ENCODE results near the gene ATF7IP2. TPM values are rescaled to one million over a fixed set of nuclear protein-coding genes. Genes with fewer than 3 reads are reported as not detected.

ATF7IP2 gene
- total RNA-seq, 2 experiments from 2014 or later, result 82.9 to 86.9 TPM

DNA sequence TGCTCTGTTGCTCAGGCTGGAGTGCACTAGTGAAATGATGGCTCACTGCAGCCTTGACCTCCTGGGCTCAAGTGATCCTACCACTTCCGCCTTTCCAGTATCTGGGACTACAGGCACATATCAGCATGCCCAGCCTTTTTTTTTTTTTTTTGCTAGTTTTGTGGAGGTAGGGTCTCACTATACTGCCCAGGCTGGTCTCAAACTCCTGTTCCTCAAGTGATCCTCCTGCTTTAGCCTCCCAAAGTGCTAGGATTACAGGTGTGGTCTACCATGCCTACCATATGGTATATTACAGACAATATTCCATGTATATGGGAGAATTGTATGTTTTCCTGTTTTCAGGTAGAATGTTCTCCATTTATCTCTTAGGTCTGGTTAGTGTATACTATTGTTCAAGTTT is 12.3 kb upstream of the ATF7IP2 start:
- Mint-ChIP-seq H3K27ac (no peak overlapping the region), H3K36me3 (ENCODE audit: low read depth) (peaks cover 5% of the 10 kb centered on the region), H3K4me3 (no peak overlapping the region), H3K9me3 (peaks cover 8% of the 10 kb centered on the region), H3K27me3 (no peaks in the 10 kb centered on the region), H3K4me1 (ENCODE audit: low read depth) (no peaks in the 10 kb centered on the region)
- Histone ChIP-seq H3K27ac (ENCODE audit: low read depth in 1 of 2, low read length in 2 of 2) (no peak overlapping the region), H3K4me1 (ENCODE audit: insufficient read depth, low read length) (no peaks in the 10 kb centered on the region), H3K27me3 (ENCODE audit: control insufficient read depth in 1 of 2, insufficient read depth in 2 of 2, low read length in 2 of 2) (no peaks in the 10 kb centered on the region), H3K36me3 (ENCODE audit: insufficient read depth, low read length) (no peaks in the 10 kb centered on the region), H3K4me3 (ENCODE audit: low read length) (no peak overlapping the region), H3K9me3 (ENCODE audit: control insufficient read depth in 1 of 2, insufficient read depth in 1 of 2, low read length in 2 of 2) (peaks cover 7 to 11% of the 10 kb centered on the region in 2 experiments)
- TF ChIP-seq, protein P1, sequence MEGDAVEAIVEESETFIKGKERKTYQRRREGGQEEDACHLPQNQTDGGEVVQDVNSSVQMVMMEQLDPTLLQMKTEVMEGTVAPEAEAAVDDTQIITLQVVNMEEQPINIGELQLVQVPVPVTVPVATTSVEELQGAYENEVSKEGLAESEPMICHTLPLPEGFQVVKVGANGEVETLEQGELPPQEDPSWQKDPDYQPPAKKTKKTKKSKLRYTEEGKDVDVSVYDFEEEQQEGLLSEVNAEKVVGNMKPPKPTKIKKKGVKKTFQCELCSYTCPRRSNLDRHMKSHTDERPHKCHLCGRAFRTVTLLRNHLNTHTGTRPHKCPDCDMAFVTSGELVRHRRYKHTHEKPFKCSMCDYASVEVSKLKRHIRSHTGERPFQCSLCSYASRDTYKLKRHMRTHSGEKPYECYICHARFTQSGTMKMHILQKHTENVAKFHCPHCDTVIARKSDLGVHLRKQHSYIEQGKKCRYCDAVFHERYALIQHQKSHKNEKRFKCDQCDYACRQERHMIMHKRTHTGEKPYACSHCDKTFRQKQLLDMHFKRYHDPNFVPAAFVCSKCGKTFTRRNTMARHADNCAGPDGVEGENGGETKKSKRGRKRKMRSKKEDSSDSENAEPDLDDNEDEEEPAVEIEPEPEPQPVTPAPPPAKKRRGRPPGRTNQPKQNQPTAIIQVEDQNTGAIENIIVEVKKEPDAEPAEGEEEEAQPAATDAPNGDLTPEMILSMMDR (IDR thresholded peaks at IDR 0.05), result no peak
- ChIA-PET POLR2A (no interaction called here), CTCF (no interaction called here)
- intact Hi-C loops (cut with DNase I, micrococcal nuclease), result no loop called here
- DNase-seq (no peak), ATAC-seq (ENCODE audit: poor library complexity) (no peak)

DNA sequence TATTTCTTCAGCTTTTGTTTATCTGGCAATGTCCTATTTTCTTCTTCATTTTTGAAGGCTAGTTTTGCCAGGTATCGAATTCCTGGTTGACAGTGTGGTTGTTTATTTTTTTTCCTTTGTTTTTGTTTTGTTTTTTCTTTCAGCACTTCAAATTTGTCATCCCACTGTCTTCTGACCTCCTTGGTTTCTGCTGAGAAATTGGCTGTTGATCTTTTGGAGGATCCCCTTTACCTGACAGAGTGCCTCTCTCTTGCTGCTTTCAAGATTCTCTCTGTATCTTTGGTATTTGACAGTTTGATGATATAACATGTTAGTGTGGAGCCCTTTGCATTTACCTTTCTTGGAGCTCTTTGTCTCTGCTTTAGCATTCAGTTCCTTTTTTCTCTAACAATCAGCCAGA is 9.6 kb upstream of the ATF7IP2 start:
- no peak overlapping the region for H3K27ac Mint-ChIP-seq
- TF ChIP-seq, protein P1 (IDR thresholded peaks at IDR 0.05), result no peak
- H3K4me1 Mint-ChIP-seq (ENCODE audit: low read depth), result no peaks in the 10 kb centered on the region

GRCh38 chr16:10383626-10384025 is 2.2 kb upstream of the ATF7IP2 start:
- no peak overlapping the region for H3K27ac ChIP-seq (ENCODE audit: low read depth in 1 of 2, low read length in 2 of 2)
- no peak for ATAC-seq (ENCODE audit: poor library complexity)
- no peaks in the 10 kb centered on the region for H3K36me3 ChIP-seq (ENCODE audit: insufficient read depth, low read length)
- no peaks in the 10 kb centered on the region for H3K27me3 ChIP-seq (ENCODE audit: control insufficient read depth in 1 of 2, insufficient read depth in 2 of 2, low read length in 2 of 2)
- Mint-ChIP-seq H3K4me3 (peak overlapping the region; percentile 76), H3K36me3 (ENCODE audit: low read depth) (peaks cover 28% of the 10 kb centered on the region), H3K9me3 (peaks cover 3% of the 10 kb centered on the region), H3K27me3 (no peaks in the 10 kb centered on the region), H3K27ac (no peak overlapping the region), H3K4me1 (ENCODE audit: low read depth) (peaks cover 35% of the 10 kb centered on the region)
- TF ChIP-seq, protein P1 (IDR thresholded peaks at IDR 0.05), result no peak
- DNase-seq, result no peak
- CTCF ChIA-PET, result no interaction called here
- intact Hi-C loops (cut with DNase I, micrococcal nuclease), result loop anchor here (10.0 kb wide), 2 partner anchors 69 to 361 kb away; partner anchors contain the start of gene NUBP1 (in 1 of the 2)
- POLR2A ChIA-PET, result no interaction called here
- peaks cover 0 to 14% of the 10 kb centered on the region in 2 experiments for H3K9me3 ChIP-seq (ENCODE audit: control insufficient read depth in 1 of 2, insufficient read depth in 1 of 2, low read length in 2 of 2)
- peaks cover 18% of the 10 kb centered on the region for H3K4me1 ChIP-seq (ENCODE audit: insufficient read depth, low read length)
- H3K4me3 ChIP-seq (ENCODE audit: low read length), result no peak overlapping the region

More for the DNA sequence above, 9.6 kb upstream of the ATF7IP2 start:
- Histone ChIP-seq H3K4me1 (ENCODE audit: insufficient read depth, low read length) (no peaks in the 10 kb centered on the region), H3K27me3 (ENCODE audit: control insufficient read depth in 1 of 2, insufficient read depth in 2 of 2, low read length in 2 of 2) (no peaks in the 10 kb centered on the region), H3K9me3 (ENCODE audit: control insufficient read depth in 1 of 2, insufficient read depth in 1 of 2, low read length in 2 of 2) (peaks cover 2 to 11% of the 10 kb centered on the region in 2 experiments), H3K27ac (ENCODE audit: low read depth in 1 of 2, low read length in 2 of 2) (no peak overlapping the region), H3K4me3 (ENCODE audit: low read length) (no peak overlapping the region), H3K36me3 (ENCODE audit: insufficient read depth, low read length) (no peaks in the 10 kb centered on the region)
- DNase-seq (no peak), ATAC-seq (ENCODE audit: poor library complexity) (no peak)
- Mint-ChIP-seq H3K27me3 (no peaks in the 10 kb centered on the region), H3K36me3 (ENCODE audit: low read depth) (no peaks in the 10 kb centered on the region), H3K4me3 (no peak overlapping the region), H3K9me3 (peaks cover 5% of the 10 kb centered on the region)
- ChIA-PET CTCF (no interaction called here), POLR2A (interaction anchor here (0.6 to 0.8 kb wide), 2 partner anchors 10 to 32 kb away, joined by 3 to 4 read pairs; no protein-coding TSS in a partner anchor)
- intact Hi-C loops (cut with DNase I, micrococcal nuclease), result no loop called here
